DND-41 (cell line): ENCODE data around the gene RPH3AL.

ENCODE experiments used
- EZH2 ChIP-seq: IDR thresholded peaks from 3 replicates; pipeline ENCODE4 v1.6.1; 2012; ENCODE audit warnings: borderline replicate concordance, low read depth, mild to moderate bottlenecking, moderate library complexity, low read length, inconsistent platforms; ENCODE audit not compliant: severe bottlenecking
- TF ChIP-seq, protein P1 (sequence below): IDR thresholded peaks from 2 replicates; pipeline ENCODE4 v1.5.1; 2012; ENCODE audit warnings: borderline replicate concordance, low read length, moderate library complexity, mild to moderate bottlenecking; ENCODE audit not compliant: poor library complexity, severe bottlenecking; ENCODE audit errors: extremely low read depth

DNA sequence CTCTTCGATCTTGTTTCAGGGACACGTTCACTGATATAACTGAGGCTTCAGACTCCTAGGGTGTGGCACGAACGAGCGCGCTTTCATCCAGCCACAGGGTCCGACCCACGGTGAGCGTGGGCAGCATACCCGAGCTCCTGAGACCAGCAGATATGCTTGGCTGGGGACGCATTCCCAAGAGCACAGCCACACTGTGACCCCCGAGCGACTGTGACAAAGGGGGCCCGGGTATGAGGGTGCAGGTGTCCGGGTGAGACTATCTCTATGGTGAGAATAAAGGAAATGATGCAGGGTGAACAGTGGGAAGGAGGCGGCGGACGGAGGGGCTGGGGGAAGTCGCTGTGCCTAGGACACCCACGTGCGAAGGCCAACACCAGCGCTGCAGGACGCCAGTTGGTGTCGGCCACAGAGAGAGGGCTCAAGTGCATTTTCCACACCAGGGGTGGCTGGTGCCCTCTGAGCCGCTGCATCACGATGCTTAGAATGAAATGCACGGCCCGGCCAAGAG, 17.6 kb downstream of the RPH3AL start:
- TF ChIP-seq, protein P1, sequence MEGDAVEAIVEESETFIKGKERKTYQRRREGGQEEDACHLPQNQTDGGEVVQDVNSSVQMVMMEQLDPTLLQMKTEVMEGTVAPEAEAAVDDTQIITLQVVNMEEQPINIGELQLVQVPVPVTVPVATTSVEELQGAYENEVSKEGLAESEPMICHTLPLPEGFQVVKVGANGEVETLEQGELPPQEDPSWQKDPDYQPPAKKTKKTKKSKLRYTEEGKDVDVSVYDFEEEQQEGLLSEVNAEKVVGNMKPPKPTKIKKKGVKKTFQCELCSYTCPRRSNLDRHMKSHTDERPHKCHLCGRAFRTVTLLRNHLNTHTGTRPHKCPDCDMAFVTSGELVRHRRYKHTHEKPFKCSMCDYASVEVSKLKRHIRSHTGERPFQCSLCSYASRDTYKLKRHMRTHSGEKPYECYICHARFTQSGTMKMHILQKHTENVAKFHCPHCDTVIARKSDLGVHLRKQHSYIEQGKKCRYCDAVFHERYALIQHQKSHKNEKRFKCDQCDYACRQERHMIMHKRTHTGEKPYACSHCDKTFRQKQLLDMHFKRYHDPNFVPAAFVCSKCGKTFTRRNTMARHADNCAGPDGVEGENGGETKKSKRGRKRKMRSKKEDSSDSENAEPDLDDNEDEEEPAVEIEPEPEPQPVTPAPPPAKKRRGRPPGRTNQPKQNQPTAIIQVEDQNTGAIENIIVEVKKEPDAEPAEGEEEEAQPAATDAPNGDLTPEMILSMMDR, result no peak
- no peak for TF ChIP-seq EZH2
